Pons (tissue), 1 donor: ENCODE results near the gene UBE2F.
A peak's percentile ranks its signal among the peaks of the same experiment; 100 is the strongest.

ENCODE experiments used
- DNase-seq: peaks from one replicate; pipeline ENCODE4 v3.0.0-alpha.2; 2016; ENCODE audit warnings: low spot score

The UBE2F gene, protein sequence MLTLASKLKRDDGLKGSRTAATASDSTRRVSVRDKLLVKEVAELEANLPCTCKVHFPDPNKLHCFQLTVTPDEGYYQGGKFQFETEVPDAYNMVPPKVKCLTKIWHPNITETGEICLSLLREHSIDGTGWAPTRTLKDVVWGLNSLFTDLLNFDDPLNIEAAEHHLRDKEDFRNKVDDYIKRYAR

DNA sequence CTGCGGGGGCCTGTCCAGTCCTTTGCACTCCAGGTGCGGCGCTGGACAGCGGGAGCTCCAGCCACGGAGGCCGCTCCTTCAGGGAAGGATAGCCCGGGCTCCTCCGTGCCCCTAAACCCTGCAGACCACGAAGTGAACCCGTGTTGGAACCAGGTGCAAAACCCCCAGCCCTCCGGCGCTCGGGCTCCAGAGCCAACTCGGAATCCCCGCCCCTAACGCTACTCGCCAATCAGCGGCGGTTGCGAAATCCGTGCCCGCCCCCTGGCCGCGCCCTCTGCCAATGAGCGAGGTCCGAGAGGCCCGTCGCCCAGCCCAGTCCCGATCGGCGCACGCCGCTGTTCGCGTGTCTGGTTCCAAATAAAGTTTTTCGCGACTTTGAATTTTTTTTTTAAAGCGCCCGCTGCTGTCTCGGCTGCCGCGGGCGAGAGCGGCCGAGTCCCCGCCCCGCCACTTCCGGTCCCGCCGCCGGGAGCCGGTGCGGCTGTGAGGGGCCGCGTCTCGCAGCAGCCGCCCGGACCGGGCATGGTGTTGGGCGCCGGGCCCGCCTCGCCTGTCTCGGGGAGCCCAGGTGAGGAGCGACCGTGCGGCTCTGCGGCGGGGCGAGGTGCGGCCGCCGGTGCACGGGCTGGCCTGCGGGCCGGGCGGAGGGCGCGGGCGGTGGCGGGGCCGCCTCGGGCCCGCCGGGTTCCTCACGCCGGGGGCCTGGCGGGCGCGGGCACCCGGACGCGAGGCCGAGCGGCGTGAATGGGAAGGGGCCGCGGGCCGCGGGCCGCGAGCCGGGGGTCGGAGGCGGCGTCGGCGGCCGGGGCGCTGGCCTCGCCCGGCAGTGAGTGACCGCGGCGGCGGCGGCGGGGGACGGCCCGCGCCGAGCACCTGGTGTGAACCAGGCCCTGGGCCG lies at the start of gene UBE2F:
TSS of gene UBE2F (plus strand) at position 450 of the 898 bp plus-strand sequence. CDS start 6,094 bp downstream, outside the sequence.
- peak; percentile 95 for DNase-seq

DNA sequence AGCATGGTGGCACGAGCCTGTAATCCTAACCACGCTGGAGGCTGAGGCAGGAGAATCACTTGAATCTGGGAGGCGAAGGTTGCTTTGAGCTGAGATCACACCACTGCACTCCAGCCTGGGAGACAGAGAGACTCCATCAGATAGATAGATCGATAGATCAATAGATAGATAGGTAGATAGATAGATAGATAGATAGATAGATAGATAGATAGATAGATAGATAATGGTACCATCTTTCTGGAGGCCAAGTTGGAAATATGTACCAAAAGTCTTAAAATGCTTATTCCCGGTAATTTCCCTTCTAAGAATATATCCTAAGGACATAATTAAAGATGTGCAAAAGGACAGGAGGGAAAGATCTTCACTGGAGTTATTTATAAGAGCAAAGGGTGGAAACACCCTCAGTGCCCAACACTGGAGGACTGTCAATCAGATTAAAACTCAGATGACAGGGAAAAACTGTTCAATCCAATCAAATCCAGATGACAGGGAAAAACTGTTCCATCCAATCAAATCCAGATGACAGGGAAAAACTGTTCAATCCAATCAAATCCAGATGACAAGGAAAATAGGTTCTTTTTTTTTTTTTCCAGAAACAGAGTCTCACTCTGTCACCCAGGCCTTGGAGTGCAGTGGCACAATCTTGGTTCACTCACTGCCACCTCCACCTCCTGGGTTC lies 49.0 kb upstream of the UBE2F start:
- no peak for DNase-seq

DNA sequence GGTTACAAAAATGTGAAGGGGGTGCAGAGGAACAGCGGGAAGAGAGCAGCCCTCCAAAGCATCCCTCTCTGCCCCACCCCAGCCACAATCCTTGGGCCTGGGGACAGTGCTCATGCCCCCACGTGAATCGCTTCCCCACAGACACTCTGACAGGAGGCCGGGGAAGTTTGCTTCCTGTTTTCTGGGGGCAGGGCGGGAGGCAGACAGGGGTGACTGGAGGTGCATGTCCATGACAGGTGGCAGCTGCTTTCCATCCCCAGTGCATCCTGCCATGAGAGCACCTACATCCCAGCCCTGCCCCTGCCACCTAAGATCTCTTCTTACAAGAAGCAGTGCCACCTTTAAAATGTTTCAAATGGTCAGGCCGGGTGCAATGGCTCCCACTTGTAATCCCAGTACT lies 47.2 kb upstream of the UBE2F start:
- DNase-seq = no peak

DNA sequence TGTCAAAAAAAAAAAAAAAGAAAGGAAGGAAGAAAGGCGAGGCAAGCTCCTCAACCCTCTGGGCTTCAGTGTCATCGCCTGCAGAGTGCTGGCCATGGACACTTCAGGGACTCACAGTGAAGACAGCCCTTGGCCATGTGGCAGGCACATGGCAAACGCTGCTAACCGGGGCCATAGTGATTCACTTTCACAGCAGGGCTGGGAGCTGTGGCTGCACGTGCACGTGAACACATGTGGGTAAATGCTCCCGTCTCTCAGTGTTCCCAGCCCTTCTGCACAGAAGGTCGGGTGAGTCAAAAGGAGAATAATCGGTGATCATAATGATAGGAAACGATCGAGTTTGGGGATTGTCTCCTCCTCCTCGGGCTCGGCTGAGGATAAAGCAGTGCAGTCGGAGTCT lies 46.1 kb upstream of the UBE2F start:
- no peak for DNase-seq

DNA sequence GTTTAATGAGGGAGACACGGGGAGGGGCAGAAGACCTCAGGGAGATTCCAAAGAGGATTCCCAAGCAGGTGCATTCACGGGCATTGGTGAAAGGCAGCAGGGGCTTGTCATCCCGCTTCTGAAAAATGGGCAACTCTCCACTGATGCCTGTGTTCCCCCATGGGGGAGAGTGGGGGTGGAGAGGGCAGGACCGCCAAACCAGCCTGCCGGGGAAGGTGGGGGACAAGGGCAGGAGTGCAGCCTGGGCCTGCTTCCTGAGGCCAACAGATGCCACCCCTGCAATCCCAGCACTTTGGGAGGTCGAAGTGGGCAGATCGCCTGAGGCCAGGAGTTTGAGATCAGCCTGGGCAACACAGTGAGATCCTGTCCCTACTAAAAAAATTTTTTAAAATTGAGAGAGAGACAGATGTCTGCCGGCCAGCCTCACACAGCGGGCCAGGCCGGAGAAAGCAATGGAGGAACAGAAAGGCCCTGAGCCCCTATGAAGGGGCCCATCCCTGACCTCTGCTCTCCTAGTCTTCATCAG lies 44.8 kb upstream of the UBE2F start:
- DNase-seq = no peak

DNA sequence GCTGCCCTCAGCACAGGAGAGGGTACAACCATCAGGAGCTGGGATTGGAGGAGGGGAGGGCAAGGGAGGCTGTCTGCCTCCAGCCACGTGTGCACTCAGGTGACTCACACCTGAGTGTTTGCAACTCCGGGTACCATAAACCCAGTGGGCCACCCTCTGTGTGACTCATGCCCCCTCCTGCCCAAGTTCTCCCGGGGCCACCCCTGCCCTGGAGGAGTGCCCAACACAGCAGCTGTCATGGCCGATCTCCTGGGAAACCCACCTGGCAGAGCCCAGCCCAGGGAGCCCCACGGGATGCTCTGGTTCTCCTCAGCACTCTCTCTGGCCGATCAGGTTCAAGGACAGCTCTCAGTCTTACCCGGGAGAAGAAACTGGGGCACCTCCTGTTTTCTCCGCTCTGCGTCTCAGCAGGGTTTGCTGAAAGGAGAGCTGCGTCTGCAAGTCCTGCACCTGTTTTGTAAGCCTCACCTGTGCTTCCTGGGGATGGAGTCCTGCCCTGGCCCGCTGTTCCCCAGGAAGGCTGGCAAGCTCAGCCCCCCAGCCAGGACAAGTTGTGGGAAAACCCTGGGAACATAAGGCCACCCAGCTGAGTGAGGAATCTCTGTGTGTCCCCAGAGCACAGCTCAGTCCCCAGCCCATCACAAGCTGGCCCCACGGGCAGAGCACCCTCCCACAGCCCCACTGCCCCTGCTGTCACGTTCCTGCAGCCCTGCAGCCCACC lies 44.0 kb upstream of the UBE2F start:
- DNase-seq = no peak

DNA sequence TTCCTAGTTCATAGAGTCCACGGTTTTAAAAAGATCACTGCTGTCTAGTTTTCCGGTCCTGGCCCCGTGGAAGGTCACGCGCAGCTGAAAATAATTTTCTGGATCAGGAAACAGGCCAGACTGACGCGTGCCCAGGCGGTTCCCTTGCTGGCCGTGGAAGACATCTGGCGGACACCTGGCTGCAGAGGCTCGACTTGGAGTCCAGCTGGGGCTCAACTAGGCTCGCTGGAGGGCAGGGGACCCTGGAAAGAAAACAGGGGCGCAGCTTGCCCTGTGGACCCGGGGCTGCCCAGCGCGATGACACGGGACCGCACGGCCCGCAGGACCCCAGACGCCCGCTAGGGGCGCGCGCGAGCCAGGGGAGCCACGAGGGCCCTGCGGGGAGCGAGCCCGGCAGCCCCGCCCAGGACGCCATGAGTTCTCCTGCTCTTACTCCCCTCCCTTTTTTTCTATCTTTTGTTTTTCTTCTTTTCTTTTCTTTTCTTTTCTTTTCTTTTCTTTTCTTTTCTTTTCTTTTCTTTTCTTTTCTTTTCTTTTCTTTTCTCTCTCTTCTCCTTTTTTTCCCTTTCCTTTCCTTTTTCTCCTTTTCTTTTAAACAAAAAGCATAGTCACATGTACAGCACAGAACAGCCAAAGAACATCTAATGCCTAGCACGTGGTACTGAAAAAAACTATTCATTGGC lies 43.2 kb upstream of the UBE2F start:
- DNase-seq = no peak

DNA sequence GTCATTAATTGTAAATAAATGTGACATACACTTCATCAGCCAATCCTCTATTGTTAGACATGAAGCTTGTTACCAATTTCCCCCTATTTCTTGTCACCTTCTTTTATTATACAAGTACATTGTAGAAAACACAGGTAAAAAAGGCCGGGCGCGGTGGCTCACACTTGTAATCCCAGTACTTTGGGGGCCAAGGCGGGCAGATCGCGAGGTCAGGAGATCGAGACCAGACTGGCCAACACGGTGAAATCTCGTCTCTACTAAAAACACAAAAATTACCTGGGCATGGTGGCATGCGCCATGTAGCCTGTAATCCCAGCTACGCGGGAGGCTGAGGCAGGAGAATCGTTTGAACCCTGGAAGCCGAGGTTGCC lies 42.7 kb upstream of the UBE2F start:
- no peak for DNase-seq

DNA sequence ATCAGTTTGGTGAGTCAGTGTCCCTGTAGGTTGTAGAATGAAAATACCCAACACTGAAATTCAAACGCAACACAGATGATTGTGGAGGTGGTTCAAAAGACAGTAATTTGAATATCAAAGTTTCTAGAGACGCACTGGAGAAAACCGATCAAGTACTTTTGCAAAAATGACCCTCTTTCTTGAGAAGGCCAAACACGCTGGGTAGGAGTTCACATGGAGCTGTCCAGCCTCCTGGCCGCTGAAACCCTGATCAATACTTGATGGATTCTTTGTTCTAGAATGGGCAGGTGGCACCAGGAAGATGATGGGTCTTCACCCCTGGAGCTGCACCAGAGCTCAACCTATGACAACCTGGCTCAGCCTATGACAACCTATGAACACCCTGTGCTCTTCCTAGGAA lies 39.7 kb upstream of the UBE2F start:
- no peak for DNase-seq

DNA sequence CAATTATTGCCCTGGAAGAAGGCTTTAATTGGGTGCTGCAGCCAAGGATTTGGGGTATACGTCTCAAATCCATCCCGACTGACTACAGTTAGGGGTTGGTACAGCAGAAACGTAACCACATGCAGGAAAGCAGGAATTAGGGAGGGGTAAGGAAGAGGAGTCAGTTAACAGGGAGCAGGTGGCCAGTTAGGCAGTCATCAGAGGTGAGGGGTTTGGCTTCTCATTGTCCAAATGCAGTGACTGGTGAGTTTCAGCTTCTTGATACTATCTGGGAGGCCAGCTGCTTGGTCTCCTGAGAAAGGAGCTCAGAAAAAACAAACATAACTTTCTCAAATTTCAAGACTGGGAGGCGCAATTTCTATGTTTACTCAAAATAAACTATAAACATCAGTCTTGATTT lies 38.8 kb upstream of the UBE2F start:
- no peak for DNase-seq

DNA sequence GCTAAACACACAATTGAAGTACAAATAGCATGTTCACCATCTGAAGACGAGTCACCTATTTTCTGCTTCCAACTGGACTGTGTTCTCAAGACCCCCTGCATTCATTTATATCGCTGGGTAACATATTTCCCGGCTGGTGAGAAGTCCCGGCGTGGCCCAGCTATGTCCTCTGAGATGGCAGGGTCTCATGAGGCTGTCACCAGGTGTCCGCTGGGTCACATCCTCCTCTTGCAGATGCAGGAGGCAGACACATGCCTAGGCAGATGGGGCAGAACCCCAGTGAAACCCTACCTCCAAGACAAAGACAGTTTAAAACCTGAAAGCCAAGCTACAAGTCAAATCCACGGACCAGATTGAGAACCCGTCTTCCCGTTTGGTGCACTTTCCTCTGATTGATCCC lies 36.8 kb upstream of the UBE2F start:
- no peak for DNase-seq

DNA sequence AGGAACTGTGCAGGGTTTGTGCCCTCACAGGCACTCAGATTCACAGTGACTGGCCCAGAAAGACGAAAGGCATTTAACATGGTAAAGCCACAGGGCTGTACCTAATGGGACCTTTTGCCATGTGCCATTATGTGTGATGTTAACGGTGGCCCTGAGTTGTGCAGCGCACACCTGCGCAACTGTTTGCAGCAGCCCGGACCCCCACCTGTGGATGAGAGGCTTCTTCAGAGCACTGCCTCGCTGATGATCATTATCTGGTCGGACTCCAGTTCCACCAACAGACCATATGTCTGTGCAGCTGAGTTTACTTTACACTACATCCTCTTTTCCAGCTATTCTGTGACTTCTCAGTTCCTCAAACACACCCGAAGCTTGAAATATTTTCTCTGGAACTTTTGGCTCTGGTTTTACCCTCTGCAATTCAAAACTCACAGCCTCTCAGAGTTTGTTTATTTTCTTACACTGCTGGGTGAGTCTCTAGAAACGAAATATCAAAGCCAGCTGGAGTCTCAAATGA lies 35.6 kb upstream of the UBE2F start:
- peak; percentile 74 for DNase-seq

DNA sequence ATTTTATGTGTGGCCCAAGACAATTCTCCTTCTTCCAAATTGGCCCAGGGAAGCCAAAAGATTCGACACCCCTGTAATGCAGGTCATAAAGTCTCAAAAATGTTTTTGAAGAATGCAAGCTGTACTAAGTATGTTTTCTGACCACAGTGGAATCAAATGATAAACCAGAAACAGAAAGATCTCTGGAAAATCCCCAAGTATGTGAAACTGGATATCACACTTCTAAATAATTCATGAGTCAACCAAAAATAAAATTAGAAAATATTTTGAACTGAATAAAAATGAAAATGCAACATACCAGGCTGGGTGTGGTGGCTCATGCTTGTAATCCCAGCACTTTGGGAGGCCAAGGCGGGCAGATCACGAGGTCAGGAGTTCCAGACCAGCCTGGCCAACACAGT lies 34.1 kb upstream of the UBE2F start:
- DNase-seq = no peak

DNA sequence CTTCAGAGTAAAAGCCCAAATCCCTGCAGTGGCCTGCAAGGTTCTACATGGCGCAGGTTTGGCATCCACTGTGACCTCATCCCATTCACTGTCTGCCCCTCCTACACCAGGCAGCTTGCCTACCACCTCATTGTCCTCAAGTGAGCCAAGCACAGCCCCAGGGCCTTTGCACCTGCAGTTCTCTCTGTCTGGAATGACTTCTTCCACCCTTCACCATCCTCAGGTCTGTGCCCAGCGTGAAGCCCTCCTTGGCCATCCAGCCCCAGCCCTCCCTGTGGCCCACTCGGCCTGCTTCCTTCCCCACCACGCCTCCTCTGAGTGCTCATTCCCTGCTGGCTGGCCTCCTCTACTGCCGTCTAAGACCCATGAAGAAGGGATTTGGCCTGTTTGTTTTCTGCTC lies 32.6 kb upstream of the UBE2F start:
- no peak for DNase-seq

DNA sequence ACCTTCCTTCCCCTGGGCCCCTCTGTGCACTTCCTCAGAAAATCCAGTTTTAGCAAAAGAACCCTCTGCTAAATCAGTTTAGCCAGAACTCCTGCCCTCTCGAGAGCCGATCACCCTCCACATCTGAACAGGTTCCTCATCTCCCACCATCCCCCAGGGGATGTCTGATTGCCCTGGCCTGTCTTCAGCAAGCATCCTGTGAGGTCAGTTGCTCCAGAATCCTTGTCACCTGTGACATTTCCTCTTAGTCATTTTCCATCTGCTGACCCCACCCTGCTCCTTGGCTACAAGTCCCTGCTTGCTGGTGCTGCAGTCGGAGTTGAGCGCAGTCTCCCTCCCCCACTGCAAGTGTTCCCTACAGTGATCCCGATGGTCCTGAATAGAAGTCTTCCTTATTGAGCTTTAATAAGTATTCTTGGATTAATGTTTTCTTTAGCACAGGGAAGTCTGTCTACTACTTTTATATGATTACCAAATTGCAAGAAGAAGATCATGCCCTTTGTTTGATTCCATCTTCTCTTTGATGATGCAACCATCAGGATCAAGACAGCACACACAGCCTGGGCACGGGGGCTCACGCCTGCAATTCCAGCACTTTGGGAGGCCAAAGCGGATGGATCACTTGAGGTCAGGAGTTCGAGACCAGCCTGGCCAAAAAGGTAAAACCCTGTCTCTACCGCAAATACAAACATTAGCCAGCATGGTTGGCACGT lies 30.9 kb upstream of the UBE2F start:
- DNase-seq = no peak

DNA sequence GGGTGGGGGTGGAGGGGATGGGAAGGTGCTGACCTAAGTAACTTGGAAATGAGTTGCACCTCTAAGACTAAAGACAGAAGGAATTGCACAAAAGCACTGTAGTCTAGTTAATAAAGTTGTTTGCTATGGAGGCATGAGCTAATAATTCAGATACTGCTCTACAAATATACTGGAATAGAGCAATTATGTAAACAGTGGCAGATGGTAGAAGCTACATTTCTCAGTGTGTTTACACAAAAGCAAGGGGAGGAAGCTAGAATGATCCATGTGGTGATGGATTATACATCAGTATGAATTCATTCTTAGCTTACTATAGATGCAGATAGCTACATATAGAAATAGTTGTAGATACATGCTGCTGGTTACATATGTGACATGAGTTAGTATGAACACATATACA lies 27.6 kb upstream of the UBE2F start:
- no peak for DNase-seq

DNA sequence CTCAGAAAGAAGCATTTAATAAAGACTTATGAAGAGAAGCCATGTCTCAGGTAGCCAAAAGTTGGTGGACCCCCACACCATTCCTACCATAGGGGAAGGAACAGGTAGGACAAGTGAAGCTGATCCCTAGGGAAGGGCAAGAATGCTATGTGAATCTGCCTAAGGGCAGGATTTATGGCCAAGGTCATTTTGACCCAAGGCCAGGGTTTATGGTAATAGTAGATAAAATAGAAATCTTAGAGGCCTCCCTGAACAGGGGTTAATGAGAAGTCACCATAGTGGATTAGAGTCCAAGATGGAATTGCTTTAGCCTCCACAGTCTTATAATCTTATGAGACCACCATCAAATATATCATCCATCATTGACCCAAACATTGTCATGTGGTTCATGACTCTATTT lies 26.0 kb upstream of the UBE2F start:
- no peak for DNase-seq

DNA sequence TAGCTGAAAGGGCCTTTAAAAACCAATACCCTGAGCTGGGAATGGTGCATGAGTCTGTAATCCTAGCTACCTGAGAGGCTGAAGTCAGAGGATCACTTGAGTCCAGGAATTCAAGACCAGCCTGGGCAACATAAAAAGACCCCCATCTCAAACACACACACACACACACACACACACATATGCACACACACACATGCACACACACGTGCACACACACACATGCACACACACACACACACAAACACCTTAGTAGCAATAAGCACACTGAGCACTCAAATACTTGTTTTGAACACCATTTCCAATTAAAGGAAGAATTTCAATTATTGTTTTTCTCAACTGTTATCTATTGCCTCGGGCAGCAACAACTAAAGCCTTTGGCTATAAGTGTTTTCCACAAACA lies 25.6 kb upstream of the UBE2F start:
- DNase-seq = no peak

DNA sequence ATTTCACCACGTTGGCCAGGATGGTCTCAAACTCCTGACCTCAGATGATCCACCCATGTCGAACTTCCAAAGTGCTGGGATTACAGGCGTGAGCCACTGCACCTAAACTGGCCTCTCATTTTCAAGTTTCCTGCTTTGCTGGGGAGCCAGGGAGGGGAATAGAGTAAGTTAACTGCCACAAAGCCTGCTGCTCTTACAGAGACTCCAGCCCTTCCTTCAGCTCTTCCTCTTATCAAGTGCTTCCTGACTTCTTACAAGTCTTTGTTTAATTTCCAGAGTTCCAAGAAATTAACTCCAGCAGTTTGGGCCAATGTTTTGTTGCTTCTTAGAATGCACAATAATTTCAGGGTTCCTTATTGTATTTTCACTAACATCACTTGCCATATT lies 24.3 kb upstream of the UBE2F start:
- no peak for DNase-seq

DNA sequence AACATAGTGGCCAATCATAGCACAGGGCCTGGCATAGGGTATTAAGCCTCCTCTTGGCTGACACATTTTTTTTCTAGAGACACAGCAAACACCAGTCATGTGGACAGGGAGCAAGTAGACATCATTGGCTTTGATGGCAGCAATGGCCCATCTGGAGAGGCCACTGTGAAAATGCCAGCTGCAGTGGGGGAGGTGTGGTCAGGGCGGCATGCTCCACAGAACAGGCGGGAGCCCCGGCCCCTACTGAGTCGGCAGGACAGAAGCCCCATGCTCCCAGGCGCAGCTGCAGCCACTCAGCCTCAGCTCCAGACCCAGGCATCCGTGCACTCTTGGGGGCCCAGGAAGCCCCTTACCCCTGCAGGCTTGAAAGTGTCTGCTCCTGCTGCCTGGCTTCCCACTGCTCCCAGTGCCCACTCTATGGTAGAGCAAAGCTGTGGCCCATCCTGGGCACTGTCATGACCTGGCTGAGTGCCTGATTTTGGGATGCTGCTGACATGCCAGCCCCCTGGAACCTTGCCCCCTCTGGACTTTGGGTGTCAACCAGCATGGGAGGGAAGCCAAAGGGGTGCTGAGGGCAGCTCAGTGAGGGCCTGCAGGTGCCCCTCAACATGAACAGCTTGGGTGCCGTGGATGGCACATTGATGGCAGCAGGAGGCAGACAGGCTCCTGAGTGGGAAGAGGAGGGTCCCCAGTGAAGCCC lies 23.3 kb upstream of the UBE2F start:
- DNase-seq = no peak
